ENCODE data around the gene SNAI3.
"Not testable (repeated sequence)": the region's sequence is repeated elsewhere in the genome, so short reads cannot be mapped to it uniquely, and the experiment has no call there.

The SNAI3 gene

GRCh38 chr16:88690341-88691128 is 4.2 kb upstream of the SNAI3 start:
- no peak for DNase-seq

GRCh38 chr16:88688013-88688778 is 1.9 kb upstream of the SNAI3 start:
- peak; percentile 59 for DNase-seq

GRCh38 chr16:88687676-88688012 is 1.3 kb upstream of the SNAI3 start:
- no peak for DNase-seq

GRCh38 chr16:88687254-88687576 is 908 bp upstream of the SNAI3 start:
- DNase-seq = no peak

- DNase-seq = peak; percentile 45
Observed at GRCh38 chr16:88686062-88686438, 257 bp downstream of the SNAI3 start.

GRCh38 chr16:88685156-88686061 is 898 bp downstream of the SNAI3 start:
- no peak for DNase-seq

GRCh38 chr16:88684569-88685155 is 1.6 kb downstream of the SNAI3 start:
- no peak for DNase-seq

- no peak for DNase-seq
Observed at GRCh38 chr16:88681709-88682451, 4.4 kb downstream of the SNAI3 start.

GRCh38 chr16:88681084-88681680 is 5.1 kb downstream of the SNAI3 start:
- DNase-seq = no peak

GRCh38 chr16:88680554-88681083 is 5.7 kb downstream of the SNAI3 start:
- DNase-seq = no peak

- no peak for DNase-seq
Observed at GRCh38 chr16:88678224-88678979, 7.9 kb downstream of the SNAI3 start.

GRCh38 chr16:88677721-88678120 is 8.6 kb downstream of the SNAI3 start:
- DNase-seq = no peak

- no peak for DNase-seq
Observed at GRCh38 chr16:88676502-88677242, 9.6 kb downstream of the SNAI3 start.

- no peak for DNase-seq
Observed at GRCh38 chr16:88673716-88674379, 12.5 kb downstream of the SNAI3 start.

GRCh38 chr16:88672776-88673175 is 13.5 kb downstream of the SNAI3 start:
- DNase-seq = no peak

GRCh38 chr16:88671806-88672205 is 14.5 kb downstream of the SNAI3 start:
- DNase-seq = no peak

GRCh38 chr16:88669980-88670379 is 16.3 kb downstream of the SNAI3 start:
- no peak for DNase-seq

GRCh38 chr16:88669493-88669892 is 16.8 kb downstream of the SNAI3 start:
- not testable (repeated sequence) for DNase-seq

GRCh38 chr16:88667461-88667860 is 18.8 kb downstream of the SNAI3 start:
- DNase-seq = no peak

- no peak for DNase-seq
Observed at GRCh38 chr16:88665570-88665969, 20.7 kb downstream of the SNAI3 start.

Measured in NCI-H1105 treated with DMSO at 0.1 percent for 48 hours (cell line).